Measurements from ENCODE around the gene HSP90AB1. TPM values are rescaled to one million over a fixed set of nuclear protein-coding genes. Genes with fewer than 3 reads are reported as not detected.

Gene HSP90AB1
- total and polyA plus RNA-seq, 7 donors = 182 to 569 (median 484) TPM

GRCh38 chr6:44301782-44302564, 55.1 kb downstream of the HSP90AB1 start:
- peaks cover 0 to 12% (median 11%) of the 10 kb centered on the region in 4 donors for H3K4me1 ChIP-seq
- intact Hi-C loops (cut with DNase I) = no loop called here
- peaks cover 0 to 17% (median 8%) of the 10 kb centered on the region in 3 donors for H3K27me3 ChIP-seq
- H3K9me3 ChIP-seq = no peaks in the 10 kb centered on the region
- peaks cover 0 to 69% (median 45%) of the 10 kb centered on the region in 4 donors for H3K36me3 ChIP-seq
- DNase-seq = no peak
- WGBS, 2 donors = 88 to 94% methylated on average over 14 of the region's 14 CpGs
- no peak overlapping the region for H3K27ac ChIP-seq
- TF ChIP-seq CTCF (IDR thresholded peaks at IDR 0.05) = no peak
- no peak for TF ChIP-seq EP300 (IDR thresholded peaks at IDR 0.05)
- TF ChIP-seq POLR2A (IDR thresholded peaks at IDR 0.05) = no peak
- no peak for TF ChIP-seq POLR2AphosphoS5 (IDR thresholded peaks at IDR 0.05)
- no peak overlapping the region for H3K4me3 ChIP-seq

DNA sequence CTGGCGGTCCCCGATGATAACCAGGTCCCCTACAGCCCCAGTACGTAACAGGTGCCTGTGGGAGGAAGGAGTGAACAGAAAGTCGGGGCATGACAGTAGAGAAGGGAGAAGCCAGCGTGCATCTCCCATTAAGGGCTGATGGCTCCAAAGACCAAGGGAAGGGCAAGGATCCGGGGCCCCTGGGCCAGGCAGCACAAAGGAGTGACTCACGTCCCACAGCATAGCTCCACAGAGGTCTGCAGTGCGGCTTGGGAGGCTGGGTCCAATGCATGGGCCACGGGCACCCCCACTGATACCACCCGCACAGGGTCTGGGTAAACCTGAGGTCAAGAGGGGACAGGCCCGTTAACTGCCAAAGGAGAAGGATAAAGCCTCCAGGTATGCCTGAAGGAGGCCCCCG, 56.0 kb downstream of the HSP90AB1 start:
- no peaks in the 10 kb centered on the region for H3K9me3 ChIP-seq
- H3K27ac ChIP-seq = no peak overlapping the region
- intact Hi-C loops (cut with DNase I) = no loop called here
- DNase-seq = no peak
- TF ChIP-seq EP300 (IDR thresholded peaks at IDR 0.05) (no peak), CTCF (IDR thresholded peaks at IDR 0.05) (no peak), POLR2A (IDR thresholded peaks at IDR 0.05) (no peak), POLR2AphosphoS5 (IDR thresholded peaks at IDR 0.05) (no peak)
- peaks cover 0 to 8% (median 0%) of the 10 kb centered on the region in 3 donors for H3K27me3 ChIP-seq
- no peak overlapping the region for H3K4me3 ChIP-seq
- H3K36me3 ChIP-seq = peaks cover 0 to 78% (median 47%) of the 10 kb centered on the region in 4 donors
- WGBS, 2 donors = 92 to 96% methylated on average over 12 of the region's 12 CpGs
- H3K4me1 ChIP-seq = peaks cover 0 to 3% (median 2%) of the 10 kb centered on the region in 4 donors

Small RNA genes lying within 50 kb of the gene (small RNA-seq; reads per million reads assigned to genes)
- gene RN7SL811P = 0 reads per million in 3 donors

Other genes with a start within 250 kb of the HSP90AB1 start
- gene MRPL14, start 119.6 kb upstream of the HSP90AB1 start, total RNA-seq = 10 to 100 TPM; 32.4 to 55.8 (median 45.3) TPM
- 100 to 1,000 TPM in 2 of 3 donors, 10 to 100 TPM in 1; 85.6 to 150 (median 109) TPM for gene MRPL14, start 119.6 kb upstream of the HSP90AB1 start, polyA plus RNA-seq
- 10 to 100 TPM; 10.0 to 21.3 (median 16.3) TPM for gene TMEM63B, start 119.5 kb upstream of the HSP90AB1 start, total RNA-seq
- gene TMEM63B, start 119.5 kb upstream of the HSP90AB1 start, polyA plus RNA-seq = 10 to 100 TPM in 2 of 3 donors, 1 to 10 TPM in 1; 9.0 to 48.5 (median 14.6) TPM
- under 1 TPM in 1 of 4 donors, not detected in 3; 0.82 TPM for gene CAPN11, start 88.3 kb upstream of the HSP90AB1 start, total RNA-seq
- 1 to 10 TPM in 1 of 3 donors, under 1 TPM in 2; 0.41 to 1.6 (median 0.60) TPM for gene CAPN11, start 88.3 kb upstream of the HSP90AB1 start, polyA plus RNA-seq
- not detected for gene MYMX, start 30.2 kb upstream of the HSP90AB1 start, total RNA-seq
- under 1 TPM in 1 of 3 donors, not detected in 2; 0.28 TPM for gene MYMX, start 30.2 kb upstream of the HSP90AB1 start, polyA plus RNA-seq
- 100 to 1,000 TPM; 147 to 195 (median 180) TPM for gene SLC29A1, start 23.5 kb upstream of the HSP90AB1 start, total RNA-seq
- 10 to 100 TPM in 2 of 3 donors, 1 to 10 TPM in 1; 4.2 to 24.8 (median 10.8) TPM for gene SLC29A1, start 23.5 kb upstream of the HSP90AB1 start, polyA plus RNA-seq
- 10 to 100 TPM; 25.3 to 28.8 (median 27.2) TPM for gene SLC35B2, start 10.4 kb downstream of the HSP90AB1 start, total RNA-seq
- gene SLC35B2, start 10.4 kb downstream of the HSP90AB1 start, polyA plus RNA-seq = 10 to 100 TPM in 1 of 3 donors, 1 to 10 TPM in 2; 7.2 to 36.9 (median 7.9) TPM
- 10 to 100 TPM in 1 of 4 donors, 1 to 10 TPM in 3; 4.7 to 13.6 (median 8.4) TPM for gene NFKBIE, start 18.4 kb downstream of the HSP90AB1 start, total RNA-seq
- 10 to 100 TPM in 2 of 3 donors, 1 to 10 TPM in 1; 8.4 to 16.2 (median 13.4) TPM for gene NFKBIE, start 18.4 kb downstream of the HSP90AB1 start, polyA plus RNA-seq
- 1 to 10 TPM in 1 of 4 donors, under 1 TPM in 3; 0.16 to 1.1 (median 0.68) TPM for gene TMEM151B, start 23.3 kb downstream of the HSP90AB1 start, total RNA-seq
- under 1 TPM in 1 of 3 donors, not detected in 2; 0.63 TPM for gene TMEM151B, start 23.3 kb downstream of the HSP90AB1 start, polyA plus RNA-seq
- 1 to 10 TPM; 6.1 to 7.6 (median 6.8) TPM for gene AARS2, start 66.2 kb downstream of the HSP90AB1 start, total RNA-seq
- 1 to 10 TPM; 1.4 to 9.7 (median 2.4) TPM for gene AARS2, start 66.2 kb downstream of the HSP90AB1 start, polyA plus RNA-seq
- gene SPATS1, start 95.5 kb downstream of the HSP90AB1 start, total RNA-seq = not detected
- gene SPATS1, start 95.5 kb downstream of the HSP90AB1 start, polyA plus RNA-seq = not detected
- gene CDC5L, start 140.6 kb downstream of the HSP90AB1 start, total RNA-seq = 10 to 100 TPM; 18.0 to 24.6 (median 21.3) TPM
- 1 to 10 TPM; 6.6 to 9.5 (median 7.4) TPM for gene CDC5L, start 140.6 kb downstream of the HSP90AB1 start, polyA plus RNA-seq